ENCODE measurements around the gene LRRFIP2. TPM values are rescaled to one million over a fixed set of nuclear protein-coding genes. Genes with fewer than 3 reads are reported as not detected.

Gene LRRFIP2
- total RNA-seq, 2 donors from 2014 or later, result 102 to 134 TPM

DNA sequence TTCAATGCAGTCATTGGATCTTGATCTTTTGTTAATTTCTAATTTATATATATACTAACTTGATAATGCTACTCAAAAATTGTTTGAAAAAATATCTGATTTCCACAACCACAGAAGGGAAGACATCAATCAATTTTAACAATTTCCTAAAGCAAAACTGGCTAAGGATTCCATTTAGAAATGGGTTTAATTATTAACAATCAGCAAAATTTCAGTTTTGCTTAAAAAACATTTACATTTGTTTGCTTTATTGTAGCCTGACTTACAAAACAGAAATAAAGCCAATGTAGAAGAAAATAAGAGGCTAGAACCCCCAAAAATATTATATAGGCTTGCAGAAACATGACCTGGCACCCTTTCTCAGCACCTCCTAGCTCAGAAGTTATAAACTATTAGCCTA, 74.9 kb downstream of the LRRFIP2 start:
- H3K27me3 ChIP-seq (replicated peaks; ENCODE audit: insufficient read depth), result no peaks in the 10 kb centered on the region
- TF ChIP-seq POLR2AphosphoS5 (IDR thresholded peaks at IDR 0.05) (no peak), POLR2A (IDR thresholded peaks at IDR 0.05) (no peak)
- TF ChIP-seq, protein P1, sequence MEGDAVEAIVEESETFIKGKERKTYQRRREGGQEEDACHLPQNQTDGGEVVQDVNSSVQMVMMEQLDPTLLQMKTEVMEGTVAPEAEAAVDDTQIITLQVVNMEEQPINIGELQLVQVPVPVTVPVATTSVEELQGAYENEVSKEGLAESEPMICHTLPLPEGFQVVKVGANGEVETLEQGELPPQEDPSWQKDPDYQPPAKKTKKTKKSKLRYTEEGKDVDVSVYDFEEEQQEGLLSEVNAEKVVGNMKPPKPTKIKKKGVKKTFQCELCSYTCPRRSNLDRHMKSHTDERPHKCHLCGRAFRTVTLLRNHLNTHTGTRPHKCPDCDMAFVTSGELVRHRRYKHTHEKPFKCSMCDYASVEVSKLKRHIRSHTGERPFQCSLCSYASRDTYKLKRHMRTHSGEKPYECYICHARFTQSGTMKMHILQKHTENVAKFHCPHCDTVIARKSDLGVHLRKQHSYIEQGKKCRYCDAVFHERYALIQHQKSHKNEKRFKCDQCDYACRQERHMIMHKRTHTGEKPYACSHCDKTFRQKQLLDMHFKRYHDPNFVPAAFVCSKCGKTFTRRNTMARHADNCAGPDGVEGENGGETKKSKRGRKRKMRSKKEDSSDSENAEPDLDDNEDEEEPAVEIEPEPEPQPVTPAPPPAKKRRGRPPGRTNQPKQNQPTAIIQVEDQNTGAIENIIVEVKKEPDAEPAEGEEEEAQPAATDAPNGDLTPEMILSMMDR (IDR thresholded peaks at IDR 0.05), result no peak
- H3K36me3 ChIP-seq, result no peaks in the 10 kb centered on the region
- H3K27ac ChIP-seq, result no peak overlapping the region
- H3K4me3 ChIP-seq, result no peak overlapping the region
- intact Hi-C loops (cut with DNase I), result no loop called here
- no peaks in the 10 kb centered on the region for H3K4me1 ChIP-seq (replicated peaks)
- DNase-seq (ENCODE audit: low spot score), result no peak
- H3K9me3 ChIP-seq, result no peaks in the 10 kb centered on the region

GRCh38 chr3:37098884-37099283, 75.5 kb downstream of the LRRFIP2 start:
- Histone ChIP-seq H3K27me3 (replicated peaks; ENCODE audit: insufficient read depth) (no peaks in the 10 kb centered on the region), H3K9me3 (no peaks in the 10 kb centered on the region), H3K27ac (no peak overlapping the region), H3K4me3 (no peak overlapping the region), H3K36me3 (no peaks in the 10 kb centered on the region), H3K4me1 (replicated peaks) (no peaks in the 10 kb centered on the region)
- TF ChIP-seq POLR2A (IDR thresholded peaks at IDR 0.05), result no peak
- TF ChIP-seq, protein P1 (IDR thresholded peaks at IDR 0.05), result no peak
- intact Hi-C loops (cut with DNase I), result no loop called here
- DNase-seq (ENCODE audit: low spot score), result no peak
- WGBS, result 95% methylated on average over 2 of the region's 2 CpGs

DNA sequence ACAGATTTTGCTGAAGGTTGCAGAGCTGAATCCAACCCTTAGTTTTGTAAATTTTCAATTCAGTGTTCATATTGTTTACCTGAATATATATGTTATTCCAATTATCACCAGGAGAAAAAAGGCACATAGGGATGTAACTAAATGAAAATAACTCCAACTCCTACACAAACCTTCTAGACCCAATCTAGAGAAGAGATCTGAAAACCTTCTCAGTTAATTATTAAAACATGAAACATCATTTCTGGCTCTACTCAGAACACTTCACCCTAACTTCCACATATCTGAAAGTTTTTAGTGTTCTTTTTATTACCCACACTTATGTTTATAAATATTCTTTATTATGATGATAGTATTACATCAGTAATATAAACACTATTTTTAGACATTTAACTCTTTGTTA, 76.6 kb downstream of the LRRFIP2 start:
- Histone ChIP-seq H3K4me1 (replicated peaks) (no peaks in the 10 kb centered on the region), H3K36me3 (no peaks in the 10 kb centered on the region), H3K4me3 (no peak overlapping the region), H3K27ac (no peak overlapping the region), H3K27me3 (replicated peaks; ENCODE audit: insufficient read depth) (no peaks in the 10 kb centered on the region), H3K9me3 (no peaks in the 10 kb centered on the region)
- TF ChIP-seq, protein P1 (IDR thresholded peaks at IDR 0.05), result no peak
- TF ChIP-seq POLR2A (IDR thresholded peaks at IDR 0.05), result no peak
- TF ChIP-seq POLR2AphosphoS5 (IDR thresholded peaks at IDR 0.05), result no peak
- no peak for DNase-seq (ENCODE audit: low spot score)
- intact Hi-C loops (cut with DNase I), result no loop called here

DNA sequence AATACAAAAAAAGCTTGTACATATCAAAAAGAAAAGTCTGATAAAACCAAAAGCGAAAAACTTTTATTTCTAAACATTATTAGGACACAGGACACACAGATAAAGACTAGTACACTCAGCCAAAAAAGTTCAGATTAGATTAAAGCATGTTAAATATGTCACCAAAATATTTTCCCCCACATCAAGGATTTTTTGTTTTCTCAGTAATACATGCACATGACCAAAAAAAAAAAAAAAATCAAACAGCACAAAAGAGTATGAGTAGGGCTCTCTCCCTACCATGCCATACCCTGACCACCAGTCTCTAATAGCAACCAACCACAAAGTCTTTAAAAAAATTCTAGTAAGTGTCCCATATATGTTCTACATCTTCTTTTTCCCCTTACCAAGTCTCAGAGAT, 77.4 kb downstream of the LRRFIP2 start:
- H3K4me3 ChIP-seq, result no peak overlapping the region
- WGBS, result 60% methylated on average over 1 of the region's 1 CpG
- H3K36me3 ChIP-seq, result no peaks in the 10 kb centered on the region
- H3K4me1 ChIP-seq (replicated peaks), result no peaks in the 10 kb centered on the region
- intact Hi-C loops (cut with DNase I), result no loop called here
- no peak for DNase-seq (ENCODE audit: low spot score)
- H3K27me3 ChIP-seq (replicated peaks; ENCODE audit: insufficient read depth), result no peaks in the 10 kb centered on the region
- H3K9me3 ChIP-seq, result no peaks in the 10 kb centered on the region
- H3K27ac ChIP-seq, result peak overlapping the region in 1 of 2 donors; percentile 12
- TF ChIP-seq POLR2A (IDR thresholded peaks at IDR 0.05) (no peak), POLR2AphosphoS5 (IDR thresholded peaks at IDR 0.05) (no peak)
- TF ChIP-seq, protein P1 (IDR thresholded peaks at IDR 0.05), result no peak

DNA sequence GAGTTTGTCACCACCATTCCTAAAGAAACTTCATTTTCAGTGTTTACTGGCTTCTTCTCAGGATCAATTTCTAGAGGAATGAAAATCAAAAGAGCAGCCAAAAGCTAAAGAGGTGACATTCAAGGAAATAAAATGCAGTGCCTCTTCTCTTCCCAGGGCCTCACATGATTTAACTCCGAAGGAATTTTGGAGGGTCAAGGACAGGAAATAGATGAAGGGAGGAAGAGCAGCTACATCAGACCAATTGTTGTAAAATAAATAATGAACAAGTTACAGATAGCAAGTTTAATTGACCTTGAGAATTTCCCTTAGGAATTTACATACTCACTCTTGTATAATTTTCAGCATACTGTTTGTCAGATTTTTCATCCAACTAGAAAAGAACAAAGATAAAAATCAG, 78.1 kb downstream of the LRRFIP2 start:
- Histone ChIP-seq H3K27me3 (replicated peaks; ENCODE audit: insufficient read depth) (no peaks in the 10 kb centered on the region), H3K36me3 (no peaks in the 10 kb centered on the region), H3K4me1 (replicated peaks) (no peaks in the 10 kb centered on the region), H3K9me3 (no peaks in the 10 kb centered on the region), H3K4me3 (no peak overlapping the region), H3K27ac (peak overlapping the region in 1 of 2 donors; percentile 1)
- TF ChIP-seq, protein P1 (IDR thresholded peaks at IDR 0.05), result no peak
- TF ChIP-seq POLR2A (IDR thresholded peaks at IDR 0.05) (no peak), POLR2AphosphoS5 (IDR thresholded peaks at IDR 0.05) (no peak)
- intact Hi-C loops (cut with DNase I), result no loop called here
- 12% methylated on average over 1 of the region's 1 CpG for WGBS
- DNase-seq (ENCODE audit: low spot score), result no peak
